OCI-M1 (cell line): ENCODE data around the gene CNOT6L.

Experiments
- DNase-seq: peaks from one replicate; lab custom pipeline; 2025; lab: John Stamatoyannopoulos, UW

CNOT6L gene

GRCh38 chr4:77820649-77821561 is 1.7 kb upstream of the CNOT6L start:
- DNase-seq, result peak; percentile 61

- peak; percentile 95 for DNase-seq
These were observed 878 bp upstream of the CNOT6L start for GRCh38 chr4:77819843-77820648.

GRCh38 chr4:77819404-77819842 is 255 bp upstream of the CNOT6L start:
- DNase-seq, result no peak

GRCh38 chr4:77818073-77818601 is 1.0 kb downstream of the CNOT6L start:
- DNase-seq, result peak; percentile 92

GRCh38 chr4:77817304-77818072 is 1.7 kb downstream of the CNOT6L start:
- peak; percentile 71 for DNase-seq

GRCh38 chr4:77816546-77816945 is 2.6 kb downstream of the CNOT6L start:
- DNase-seq, result no peak

GRCh38 chr4:77815636-77816035 is 3.5 kb downstream of the CNOT6L start:
- no peak for DNase-seq

GRCh38 chr4:77805840-77806239 is 13.3 kb downstream of the CNOT6L start:
- DNase-seq, result no peak

GRCh38 chr4:77804471-77804870 is 14.7 kb downstream of the CNOT6L start:
- DNase-seq, result no peak

GRCh38 chr4:77802402-77802801 is 16.8 kb downstream of the CNOT6L start:
- DNase-seq, result peak; percentile 41

GRCh38 chr4:77801260-77801608 is 17.9 kb downstream of the CNOT6L start:
- DNase-seq, result peak; percentile 53

GRCh38 chr4:77800483-77801259 is 18.5 kb downstream of the CNOT6L start:
- peak; percentile 53 for DNase-seq

GRCh38 chr4:77800077-77800476 is 19.1 kb downstream of the CNOT6L start:
- no peak for DNase-seq

GRCh38 chr4:77798385-77798784 is 20.8 kb downstream of the CNOT6L start:
- no peak for DNase-seq

- no peak for DNase-seq
These were observed 21.9 kb downstream of the CNOT6L start for GRCh38 chr4:77797239-77797638.

GRCh38 chr4:77795326-77795725 is 23.8 kb downstream of the CNOT6L start:
- peak; percentile 45 for DNase-seq

GRCh38 chr4:77790146-77790545 is 29.0 kb downstream of the CNOT6L start:
- DNase-seq, result no peak

GRCh38 chr4:77788990-77789389 is 30.2 kb downstream of the CNOT6L start:
- DNase-seq, result no peak

GRCh38 chr4:77787969-77788368 is 31.2 kb downstream of the CNOT6L start:
- DNase-seq, result no peak

- peak; percentile 21 for DNase-seq
These were observed 33.5 kb downstream of the CNOT6L start for GRCh38 chr4:77785669-77786068.

- no peak for DNase-seq
These were observed 35.3 kb downstream of the CNOT6L start for GRCh38 chr4:77783895-77784294.
